Measurements from ENCODE around the gene KBTBD13.

Gene KBTBD13

GRCh38 chr15:65054333-65055200 lies 22.0 kb upstream of the KBTBD13 start:
- DNase-seq, result peak; percentile 59

- DNase-seq, result peak; percentile 34
Observed at GRCh38 chr15:65055201-65055870, 21.2 kb upstream of the KBTBD13 start.

- no peak for DNase-seq
Observed at GRCh38 chr15:65056106-65056505, 20.4 kb upstream of the KBTBD13 start.

GRCh38 chr15:65056868-65057548 lies 19.5 kb upstream of the KBTBD13 start:
- no peak for DNase-seq

DNA sequence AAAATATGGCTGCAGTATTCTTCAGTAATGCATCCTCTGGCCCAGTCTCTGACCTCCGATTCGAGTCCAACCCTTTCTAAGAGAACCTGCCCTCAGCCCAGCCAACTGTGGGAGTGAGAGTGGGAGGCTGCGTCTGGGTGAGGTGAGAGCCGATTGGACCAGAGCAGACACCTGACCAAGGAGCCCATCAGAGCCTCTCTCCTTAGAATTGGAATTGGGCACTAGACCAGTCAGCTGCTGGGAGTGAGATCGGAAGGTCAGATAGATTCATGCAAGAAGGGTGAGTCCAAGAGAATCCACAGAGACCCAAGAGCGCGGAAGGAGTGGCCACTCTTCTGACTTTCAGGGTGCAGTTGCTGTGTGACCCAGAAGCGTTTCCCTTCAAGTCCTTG lies 19.0 kb upstream of the KBTBD13 start:
- no peak for DNase-seq

GRCh38 chr15:65058394-65059368 lies 17.9 kb upstream of the KBTBD13 start:
- no peak for DNase-seq

- no peak for DNase-seq
Observed at GRCh38 chr15:65059369-65059750, 17.2 kb upstream of the KBTBD13 start.

GRCh38 chr15:65059931-65060596 lies 16.5 kb upstream of the KBTBD13 start:
- DNase-seq, result no peak

DNA sequence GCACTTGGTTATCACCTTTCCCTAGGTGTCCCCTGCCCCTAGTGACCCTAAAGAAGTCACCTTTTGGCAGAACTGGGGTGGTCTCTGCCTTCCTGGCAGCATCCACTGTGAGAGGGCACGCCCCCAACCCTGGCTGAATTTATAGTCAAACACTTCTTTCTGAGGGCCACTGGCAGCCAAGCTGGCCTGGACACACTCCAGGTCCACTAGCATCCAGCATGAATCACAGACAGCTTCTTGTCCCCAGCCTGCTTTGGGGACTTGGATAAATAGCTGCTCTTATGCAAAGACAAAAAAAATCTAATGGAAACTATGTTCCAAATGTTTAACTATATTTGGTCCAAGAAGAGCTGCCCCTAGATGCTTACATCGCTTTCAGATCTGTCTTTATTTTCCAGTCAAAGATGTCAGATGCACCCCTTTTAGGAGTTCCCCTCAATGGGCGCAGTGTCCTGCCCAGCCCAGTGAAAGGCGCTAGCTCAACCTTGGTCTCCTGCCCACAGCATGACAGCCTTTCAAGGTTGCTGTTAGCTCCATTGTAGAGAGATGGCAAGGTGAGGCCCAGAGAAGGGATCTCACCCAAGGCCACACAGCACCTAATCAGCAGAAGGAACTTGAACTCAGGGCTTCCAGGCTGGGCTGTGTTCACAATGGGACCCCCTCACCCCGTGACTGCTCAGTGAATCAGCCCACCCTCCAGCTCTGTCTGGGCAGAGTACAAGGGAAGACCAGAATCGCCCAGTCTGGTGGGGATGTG lies 15.7 kb upstream of the KBTBD13 start:
- DNase-seq, result no peak

- no peak for DNase-seq
Observed at GRCh38 chr15:65062061-65062460, 14.5 kb upstream of the KBTBD13 start.

DNA sequence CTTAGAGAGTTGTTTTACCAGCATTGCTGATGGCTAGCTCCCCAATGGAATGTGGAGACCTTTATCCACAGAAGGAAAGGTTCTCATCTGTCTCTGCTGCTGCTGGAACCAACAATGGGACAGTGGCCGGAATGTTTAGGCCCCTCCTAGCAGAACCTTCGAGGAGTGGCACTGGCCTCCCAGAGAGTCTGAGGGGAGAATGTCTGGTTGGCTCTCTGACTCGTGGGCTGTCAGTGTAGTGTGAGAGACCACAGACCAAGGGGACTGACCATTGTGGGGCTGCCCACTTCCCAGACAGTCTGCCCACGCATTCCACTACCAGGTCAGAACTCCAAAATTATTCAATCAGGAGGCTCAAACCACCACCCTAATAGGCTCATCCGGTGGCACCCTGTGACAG lies 13.8 kb upstream of the KBTBD13 start:
- DNase-seq, result no peak

DNA sequence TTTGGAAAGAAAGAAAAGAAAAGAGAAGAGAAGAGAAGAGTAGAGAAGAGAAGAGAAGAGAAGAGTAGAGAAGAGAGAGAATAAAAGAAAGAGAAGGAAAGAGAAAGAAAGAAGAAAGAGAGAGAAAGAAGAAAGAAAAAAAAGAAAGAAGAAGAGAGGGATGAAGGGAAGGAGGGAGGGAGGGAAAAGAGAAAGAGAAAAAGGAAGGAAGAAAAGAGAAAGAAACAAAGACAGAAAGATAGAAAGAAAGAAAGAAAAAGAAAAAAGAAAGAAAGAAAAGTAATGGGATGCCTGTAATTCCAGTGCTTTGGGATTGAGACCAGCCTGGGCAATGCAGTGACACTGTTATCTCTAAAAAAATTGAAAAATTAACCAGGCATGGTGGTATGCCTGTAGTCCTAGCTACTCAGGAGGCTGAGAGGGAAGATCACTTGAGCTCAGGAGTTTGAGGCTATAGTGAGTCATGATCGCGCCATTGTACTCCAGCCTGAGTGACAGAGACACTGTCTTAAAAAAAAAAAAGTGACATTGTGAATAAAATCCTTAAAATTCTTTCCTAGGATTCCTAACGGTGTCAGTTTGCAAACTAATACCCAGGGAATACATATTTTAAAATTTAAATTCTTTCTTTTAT lies 10.4 kb upstream of the KBTBD13 start:
- no peak for DNase-seq

DNA sequence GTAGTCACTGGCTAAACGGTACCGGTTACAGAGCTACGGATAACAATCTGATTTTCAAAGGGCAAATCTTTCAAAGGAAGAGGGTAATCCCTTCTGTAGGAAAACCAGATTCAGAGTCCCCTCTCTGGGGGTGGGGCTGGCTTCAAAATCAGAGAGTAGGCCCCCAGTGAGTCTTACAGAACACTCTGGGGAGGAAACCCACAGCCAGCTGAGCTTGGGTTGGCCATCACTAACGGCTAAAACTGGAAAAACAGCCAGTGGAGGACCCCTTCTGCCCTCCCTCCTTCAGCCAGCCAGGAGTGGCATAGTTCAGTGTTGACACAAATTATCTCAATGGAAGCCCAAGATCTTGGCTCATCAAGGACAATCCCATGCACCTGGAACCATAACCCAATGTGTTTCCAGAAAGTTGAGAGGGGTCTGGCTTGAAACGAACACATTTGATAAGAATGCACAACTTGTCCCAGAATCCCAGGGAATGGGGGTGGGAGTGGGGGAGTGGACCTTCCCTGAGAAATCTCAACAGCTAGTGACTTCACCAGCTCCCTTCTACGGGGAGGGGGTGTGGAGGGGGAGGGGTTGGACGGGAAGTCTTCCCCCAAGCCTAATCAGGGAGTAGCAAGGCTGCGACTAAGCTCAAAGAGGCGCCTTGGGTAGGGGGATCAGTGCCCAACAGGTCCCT lies 9.8 kb upstream of the KBTBD13 start:
- DNase-seq, result no peak

GRCh38 chr15:65067317-65067644 lies 9.3 kb upstream of the KBTBD13 start:
- no peak for DNase-seq

DNA sequence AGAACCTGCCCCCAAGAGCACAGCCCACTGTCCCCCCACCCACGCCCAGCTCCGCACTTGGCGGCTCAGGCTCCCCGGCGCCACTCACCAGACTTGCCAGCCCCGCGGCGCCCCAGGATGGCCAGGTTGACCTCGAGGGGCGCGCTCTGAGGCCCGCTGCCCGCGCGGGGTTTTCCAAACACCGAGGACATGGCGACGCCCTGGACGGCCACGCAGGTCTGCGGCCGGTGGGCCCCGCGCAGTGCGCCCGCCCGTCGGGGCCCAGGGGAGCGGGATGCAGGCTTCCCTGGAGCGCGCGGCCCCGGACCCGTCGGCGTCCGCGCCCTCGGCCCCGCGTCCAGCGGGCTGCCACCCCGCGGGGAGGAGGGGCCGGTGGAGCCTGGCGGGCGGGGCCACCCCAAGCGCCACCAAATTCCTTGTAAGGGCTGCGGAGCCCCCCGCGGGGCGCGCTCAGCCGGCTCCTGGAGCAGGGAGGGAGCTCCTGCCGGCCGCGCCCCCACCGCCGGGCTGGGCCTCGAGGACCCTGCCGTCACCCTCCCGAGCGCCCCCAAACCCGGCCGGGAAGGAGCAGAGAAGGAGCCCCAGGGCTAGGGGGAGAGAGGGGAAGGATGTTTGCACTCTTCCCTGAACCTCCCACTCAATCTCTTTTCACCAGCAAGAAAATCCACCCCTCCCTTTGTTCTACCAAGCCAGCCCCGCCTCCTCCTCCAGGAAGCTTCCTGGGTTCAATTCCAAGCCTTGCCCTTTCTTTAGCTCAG lies 8.7 kb upstream of the KBTBD13 start, which contains the start of gene RASL12:
RASL12 (minus strand) TSS at position 347 of the 758 bp plus-strand sequence; CDS start at position 191, 156 bp downstream.
- DNase-seq, result no peak

DNA sequence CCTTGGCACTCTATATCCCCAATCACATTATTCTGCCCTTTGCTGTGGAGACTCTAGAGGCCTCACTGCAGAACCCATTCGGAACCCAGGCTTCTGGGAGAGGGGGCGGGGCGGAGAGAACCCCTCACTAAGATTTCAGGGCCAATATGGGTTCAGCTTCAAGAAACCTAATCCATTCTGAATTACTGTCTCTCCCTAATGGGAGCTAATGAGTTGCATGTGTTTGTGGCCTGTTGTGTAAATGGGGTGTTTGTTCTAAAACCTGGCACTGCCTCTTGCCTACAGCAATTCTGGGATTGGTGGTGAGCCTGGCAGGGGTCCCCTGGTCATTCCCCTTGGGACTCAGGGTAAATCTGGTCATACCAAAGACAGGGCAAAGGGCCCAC lies 8.2 kb upstream of the KBTBD13 start:
- DNase-seq, result no peak

DNA sequence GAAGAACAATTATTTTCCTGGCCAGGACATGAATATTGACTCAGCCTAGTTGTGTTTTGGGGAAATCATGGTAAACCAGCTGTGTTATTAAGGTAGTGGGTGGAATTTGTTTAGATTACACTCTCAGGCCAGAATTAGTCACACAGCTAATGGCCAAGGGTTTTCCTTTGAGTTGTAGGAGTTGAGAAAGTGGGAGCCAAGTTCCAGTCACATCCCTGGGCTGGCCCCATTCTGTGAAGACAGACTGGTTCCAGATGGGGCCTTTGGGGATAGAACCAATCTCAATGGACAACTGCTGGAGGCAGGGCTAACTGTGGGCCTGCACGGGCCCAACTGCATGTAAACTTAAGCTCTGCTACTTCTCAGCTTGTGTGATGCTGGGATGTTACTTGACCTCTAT lies 7.4 kb upstream of the KBTBD13 start:
- peak; percentile 74 for DNase-seq

- no peak for DNase-seq
Observed at GRCh38 chr15:65069779-65070546, 6.6 kb upstream of the KBTBD13 start.

All from fibroblast of upper back skin (primary cell).